ENCODE results near the gene MAMDC2. TPM values are rescaled to one million over a fixed set of nuclear protein-coding genes. Genes with fewer than 3 reads are reported as not detected.

Gene MAMDC2
- total and polyA plus RNA-seq, 2 of the 8 experiments (the other 6 are each of a cell fraction or from before 2014, with no cell fraction given): 6.1 to 15.4 TPM

DNA sequence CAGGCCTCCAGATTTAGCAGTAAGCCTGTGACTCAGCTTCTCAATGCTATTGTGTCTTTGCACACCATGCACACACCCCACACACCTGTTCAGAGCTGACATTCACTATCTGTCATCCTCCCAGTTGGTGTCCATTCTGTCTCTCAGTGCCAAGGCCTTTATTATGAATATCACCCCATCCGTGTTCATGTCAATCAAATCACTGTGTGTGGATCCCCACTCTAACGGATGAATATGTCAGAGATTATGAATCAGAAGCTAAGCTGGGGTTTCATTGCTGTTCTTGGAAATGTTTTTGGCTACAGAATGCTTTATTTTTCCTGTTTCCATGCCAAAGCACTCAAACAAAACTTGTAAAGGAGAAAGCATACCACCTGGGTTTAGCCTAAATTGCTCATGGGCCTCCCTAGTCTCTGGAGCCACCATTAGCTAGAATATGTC is 9.4 kb upstream of the MAMDC2 start:
- Histone ChIP-seq H3K9me3 (ENCODE audit: insufficient read depth in 2 of 2, low read depth in 1 of 2, low read length in 1 of 2) (peaks cover 5 to 6% of the 10 kb centered on the region in 2 experiments), H4K20me1 (replicated peaks in 1 of 2; ENCODE audit: control insufficient read depth in 1 of 2, insufficient read depth in 2 of 2, low read length in 2 of 2) (no peaks in the 10 kb centered on the region), H3K79me1 (ENCODE audit: low read depth, low read length) (no peaks in the 10 kb centered on the region), H3K14ac (ENCODE audit: insufficient read length) (no peak overlapping the region), H3K9ac (replicated peaks in 1 of 4; ENCODE audit: extremely low read depth in 1 of 4, low read depth in 3 of 4, low read length in 3 of 4) (no peak overlapping the region), H3K4me2 (ENCODE audit: insufficient read depth in 1 of 2, low read depth in 2 of 2, low read length in 2 of 2) (no peak overlapping the region), H2BK120ac (replicated peaks; ENCODE audit: low read depth, low read length) (no peak overlapping the region), H2BK20ac (ENCODE audit: low read length) (no peak overlapping the region), H2AFZ (ENCODE audit: low read length) (no peak overlapping the region), H3K23ac (ENCODE audit: insufficient read length) (no peak overlapping the region), H3K18ac (ENCODE audit: extremely low read depth, low read length) (no peak overlapping the region), H4K91ac (replicated peaks; ENCODE audit: insufficient read length, low read length) (no peak overlapping the region), H3K23me2 (ENCODE audit: low read depth, low read length) (no peaks in the 10 kb centered on the region; the same call in 1 of the 2 replicates), H3K4ac (replicated peaks; ENCODE audit: insufficient read length, low read depth, low read length) (no peak overlapping the region), H3K27ac (ENCODE audit: low read depth, low read length) (no peak overlapping the region), H2BK15ac (ENCODE audit: low read length) (no peak overlapping the region), H3K4me1 (replicated peaks in 1 of 4; ENCODE audit: control insufficient read depth in 3 of 4, insufficient read depth in 4 of 4, low read length in 3 of 4) (no peaks in the 10 kb centered on the region), H3K36me3 (ENCODE audit: control insufficient read depth in 2 of 4, insufficient read depth in 4 of 4, low read length in 3 of 4) (no peaks in the 10 kb centered on the region), H2BK12ac (ENCODE audit: low read depth, low read length) (no peak overlapping the region), H2AK5ac (ENCODE audit: low read depth, low read length) (no peak overlapping the region), H3K79me2 (ENCODE audit: control insufficient read depth in 1 of 2, insufficient read depth in 2 of 2, low read length in 2 of 2) (no peaks in the 10 kb centered on the region), H3K56ac (replicated peaks; ENCODE audit: insufficient read length, low read depth, low read length) (no peak overlapping the region), H4K8ac (ENCODE audit: extremely low read depth, insufficient read depth, low read length) (no peak overlapping the region), H3K27me3 (replicated peaks in 1 of 4; ENCODE audit: control insufficient read depth in 3 of 4, extremely low read depth in 1 of 4, insufficient read depth in 3 of 4, low read length in 3 of 4) (no peaks in the 10 kb centered on the region), H2BK5ac (ENCODE audit: low read depth, low read length) (no peak overlapping the region), H4K5ac (ENCODE audit: insufficient read length, low read depth, low read length) (no peak overlapping the region), H3K4me3 (ENCODE audit: extremely low read depth in 1 of 4, insufficient read depth in 2 of 4, low read depth in 3 of 4, low read length in 4 of 4) (no peak overlapping the region)
- CTCF ChIA-PET (ENCODE audit: partially characterized antibody): interaction anchor here (1.3 kb wide), 1 partner anchor 17 kb away, joined by 5 read pairs; no protein-coding TSS in a partner anchor
- 93% methylated on average over 2 of the region's 2 CpGs; no CpG with 5 or more reads in 1 of the 2 experiments for WGBS, 2 experiments (ENCODE audit: extremely low coverage in 1 of 2, insufficient coverage in 1 of 2, insufficient read length in 1 of 2, insufficient replicate concordance in 2 of 2, low coverage in 1 of 2, low lambda C conversion rate in 2 of 2, missing lambda C conversion rate in 1 of 2)
- POLR2A ChIA-PET (ENCODE audit: partially characterized antibody): interaction anchor here (3.2 kb wide), 1 partner anchor 10 kb away, joined by 16 read pairs; the partner anchor contains the start of gene MAMDC2
- DNase-seq (ENCODE audit: low read depth in 1 of 2, low spot score in 2 of 2) (no peak), FAIRE-seq (no peak)
- TF ChIP-seq, protein P1, sequence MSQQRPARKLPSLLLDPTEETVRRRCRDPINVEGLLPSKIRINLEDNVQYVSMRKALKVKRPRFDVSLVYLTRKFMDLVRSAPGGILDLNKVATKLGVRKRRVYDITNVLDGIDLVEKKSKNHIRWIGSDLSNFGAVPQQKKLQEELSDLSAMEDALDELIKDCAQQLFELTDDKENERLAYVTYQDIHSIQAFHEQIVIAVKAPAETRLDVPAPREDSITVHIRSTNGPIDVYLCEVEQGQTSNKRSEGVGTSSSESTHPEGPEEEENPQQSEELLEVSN (IDR thresholded peaks at IDR 0.05): no peak
- TF ChIP-seq RNF2 (IDR thresholded peaks at IDR 0.05; ENCODE audit: borderline replicate concordance, low read depth, low read length, missing control alignments, poor library complexity, severe bottlenecking): no peak
- TF ChIP-seq ZNF274 (IDR thresholded peaks at IDR 0.05; ENCODE audit: borderline replicate concordance, extremely low read depth, low read length): no peak
- TF ChIP-seq SIX5 (IDR thresholded peaks at IDR 0.05; ENCODE audit: low read depth, low read length): no peak
- no peak for TF ChIP-seq GABPA (IDR thresholded peaks at IDR 0.05; ENCODE audit: borderline replicate concordance, insufficient read depth, low read length)
- no peak for TF ChIP-seq KDM1A (IDR thresholded peaks at IDR 0.05; ENCODE audit: borderline replicate concordance, low read length)
- TF ChIP-seq SP1 (IDR thresholded peaks at IDR 0.05; ENCODE audit: low read depth, low read length): no peak
- no peak for TF ChIP-seq BCL11A (IDR thresholded peaks at IDR 0.05; ENCODE audit: low read depth in 2 of 2, low read length in 2 of 2)
- TF ChIP-seq NANOG (IDR thresholded peaks at IDR 0.05; ENCODE audit: insufficient read depth, low read depth, low read length, poor library complexity, severe bottlenecking): no peak
- TF ChIP-seq TEAD4 (IDR thresholded peaks at IDR 0.05; ENCODE audit: low read depth, low read length): no peak
- no peak for TF ChIP-seq JUN (IDR thresholded peaks at IDR 0.05; ENCODE audit: low read depth, low read length)
- TF ChIP-seq YY1 (IDR thresholded peaks at IDR 0.05; ENCODE audit: low read depth, low read length): no peak
- no peak for TF ChIP-seq SP4 (IDR thresholded peaks at IDR 0.05; ENCODE audit: low read length)
- no peak for TF ChIP-seq EZH2 (IDR thresholded peaks at IDR 0.05; ENCODE audit: low read depth, low read length, severe bottlenecking)

All from H1 (cell line).